Upper lobe of right lung (tissue), 1 donor: ENCODE measurements around the gene ZNF672. TPM values are rescaled to one million over a fixed set of nuclear protein-coding genes. Genes with fewer than 3 reads are reported as not detected.
A peak's percentile ranks its signal among the peaks of the same experiment; 100 is the strongest.

Source experiments
- ATAC-seq: fragments of 200-7000 bp; cut with Tn5 transposase; one replicate; pipeline ENCODE4 v1.9.1; 2020; ENCODE audit warnings: mild to moderate bottlenecking, moderate library complexity
- DNase-seq: peaks from one replicate; pipeline ENCODE4 v3.0.0-alpha.2; 2020
- H3K27ac ChIP-seq: fragments of 200-600 bp; one replicate; pipeline ENCODE4 v1.8.0; 2022
- H3K27me3 ChIP-seq: fragments of 200-600 bp; one replicate; pipeline ENCODE4 v1.8.0; 2022; ENCODE audit warnings: mild to moderate bottlenecking
- H3K36me3 ChIP-seq: fragments of 200-600 bp; one replicate; pipeline ENCODE4 v1.8.0; 2022
- H3K4me1 ChIP-seq: fragments of 200-600 bp; one replicate; pipeline ENCODE4 v1.8.0; 2022
- H3K4me3 ChIP-seq: fragments of 200-600 bp; one replicate; pipeline ENCODE4 v1.8.0; 2022; ENCODE audit warnings: mild to moderate bottlenecking
- H3K9me3 ChIP-seq: fragments of 200-600 bp; one replicate; pipeline ENCODE4 v1.8.0; 2022
- CTCF ChIP-seq: fragments of 200-600 bp; IDR thresholded peaks from one replicate; pipeline ENCODE4 v1.8.0; 2022; ENCODE audit warnings: antibody characterized with exemption
- intact Hi-C: fragments of 100-400 bp; cut with DNase I; formaldehyde crosslinking; loops from one replicate; pipeline ENCODE4 v1.11.0; 2022
- total RNA-seq: library from RNA; stranded (reverse); fragmentation: NEBNext Ultra II Directional; extraction: Animal tissue kit (Norgen Biotek cat#: 25700); gene quantifications from one replicate; pipeline ENCODE4 v1.2.1, GENCODE V29; 2021
- donor health status: DM: no; HTN: yes; CAD: no; lungs with severe emphysema.

The ZNF672 gene
- total RNA-seq, 1 donor from 2014 or later, result 38.1 TPM

- H3K4me1 ChIP-seq, result peaks cover 38% of the 10 kb centered on the region
- ATAC-seq (no peak), DNase-seq (no peak)
- intact Hi-C loops, result no loop called here
- no peak overlapping the region for H3K4me3 ChIP-seq
- TF ChIP-seq CTCF, result no peak
- H3K27ac ChIP-seq, result no peak overlapping the region
- H3K36me3 ChIP-seq, result peaks cover 17% of the 10 kb centered on the region
- H3K27me3 ChIP-seq, result no peaks in the 10 kb centered on the region
- H3K9me3 ChIP-seq, result no peaks in the 10 kb centered on the region
Observed at GRCh38 chr1:248840946-248841345, 2.9 kb downstream of the ZNF672 start.

- H3K27ac ChIP-seq, result no peak overlapping the region
- H3K4me1 ChIP-seq, result peaks cover 38% of the 10 kb centered on the region
- DNase-seq (no peak), ATAC-seq (no peak)
- intact Hi-C loops, result no loop called here
- peaks cover 26% of the 10 kb centered on the region for H3K36me3 ChIP-seq
- no peak overlapping the region for H3K4me3 ChIP-seq
- TF ChIP-seq CTCF, result peak; percentile 63
- H3K9me3 ChIP-seq, result no peaks in the 10 kb centered on the region
- no peaks in the 10 kb centered on the region for H3K27me3 ChIP-seq
Observed at GRCh38 chr1:248841702-248842395, 3.8 kb downstream of the ZNF672 start.

- Histone ChIP-seq H3K9me3 (no peaks in the 10 kb centered on the region), H3K4me1 (peaks cover 32% of the 10 kb centered on the region), H3K27ac (no peak overlapping the region), H3K27me3 (no peaks in the 10 kb centered on the region), H3K4me3 (no peak overlapping the region), H3K36me3 (peaks cover 36% of the 10 kb centered on the region)
- no peak for DNase-seq
- intact Hi-C loops, result no loop called here
- ATAC-seq, result no peak
- no peak for TF ChIP-seq CTCF
Observed at GRCh38 chr1:248842781-248843331, 4.8 kb downstream of the ZNF672 start.

GRCh38 chr1:248843687-248844086, 5.7 kb downstream of the ZNF672 start:
- Histone ChIP-seq H3K27me3 (no peaks in the 10 kb centered on the region), H3K4me1 (peaks cover 32% of the 10 kb centered on the region), H3K4me3 (no peak overlapping the region), H3K36me3 (peaks cover 45% of the 10 kb centered on the region), H3K9me3 (no peaks in the 10 kb centered on the region), H3K27ac (no peak overlapping the region)
- no peak for ATAC-seq
- intact Hi-C loops, result no loop called here
- no peak for TF ChIP-seq CTCF
- DNase-seq, result no peak

GRCh38 chr1:248844526-248844925, 6.5 kb downstream of the ZNF672 start:
- no peak overlapping the region for H3K4me3 ChIP-seq
- ATAC-seq (no peak), DNase-seq (no peak)
- H3K4me1 ChIP-seq, result peaks cover 29% of the 10 kb centered on the region
- H3K27me3 ChIP-seq, result no peaks in the 10 kb centered on the region
- peaks cover 53% of the 10 kb centered on the region for H3K36me3 ChIP-seq
- no peak for TF ChIP-seq CTCF
- H3K9me3 ChIP-seq, result no peaks in the 10 kb centered on the region
- no peak overlapping the region for H3K27ac ChIP-seq
- intact Hi-C loops, result no loop called here
